ENCODE results near the gene PSMB3. TPM values are rescaled to one million over a fixed set of nuclear protein-coding genes. Genes with fewer than 3 reads are reported as not detected.
A peak's percentile ranks its signal among the peaks of the same experiment; 100 is the strongest.

PSMB3 gene
- total and polyA plus RNA-seq, 9 of the 15 experiments (the other 6 are each of a cell fraction or from before 2014, with no cell fraction given) = 460 to 2,775 (median 574) TPM

- peak; percentile 60 to 74; a peak in 3 of 4 replicates for TF ChIP-seq MNT (conservative IDR thresholded peaks at IDR 0.05)
- TF ChIP-seq PHB (CRISPR knock-in tag; IDR thresholded peaks at IDR 0.05) = no peak
- TF ChIP-seq, protein P1, sequence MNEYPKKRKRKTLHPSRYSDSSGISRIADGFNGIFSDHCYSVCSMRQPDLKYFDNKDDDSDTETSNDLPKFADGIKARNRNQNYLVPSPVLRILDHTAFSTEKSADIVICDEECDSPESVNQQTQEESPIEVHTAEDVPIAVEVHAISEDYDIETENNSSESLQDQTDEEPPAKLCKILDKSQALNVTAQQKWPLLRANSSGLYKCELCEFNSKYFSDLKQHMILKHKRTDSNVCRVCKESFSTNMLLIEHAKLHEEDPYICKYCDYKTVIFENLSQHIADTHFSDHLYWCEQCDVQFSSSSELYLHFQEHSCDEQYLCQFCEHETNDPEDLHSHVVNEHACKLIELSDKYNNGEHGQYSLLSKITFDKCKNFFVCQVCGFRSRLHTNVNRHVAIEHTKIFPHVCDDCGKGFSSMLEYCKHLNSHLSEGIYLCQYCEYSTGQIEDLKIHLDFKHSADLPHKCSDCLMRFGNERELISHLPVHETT (CRISPR knock-in tag; conservative IDR thresholded peaks at IDR 0.05 in 1 of 2, IDR thresholded peaks at IDR 0.05 in 1 of 2) = peak in 1 of 2 experiments; percentile 98; a peak in 2 of 4 replicates
- 0 out of 2 replicates have a peak, but pooled peaks have one; percentile 67 for TF ChIP-seq XRCC5 (IDR thresholded peaks at IDR 0.05; ENCODE audit: low read depth, low read length)
- TF ChIP-seq NFRKB (IDR thresholded peaks at IDR 0.05; ENCODE audit: low read depth) = peak; percentile 97
- TF ChIP-seq NEUROD1 (IDR thresholded peaks at IDR 0.05; ENCODE audit: borderline replicate concordance, low read depth, low read length, partially characterized antibody) = peak; percentile 92
- peak; percentile 81 to 98 (median 94) for TF ChIP-seq YY1 (IDR thresholded peaks at IDR 0.05; ENCODE audit: borderline replicate concordance in 1 of 3, control insufficient read depth in 1 of 3, extremely low read depth in 1 of 3, insufficient read depth in 3 of 3, insufficient read length in 1 of 3, insufficient replicate concordance in 2 of 3, low read depth in 1 of 3, low read length in 2 of 3)
- TF ChIP-seq FOXM1 (IDR thresholded peaks at IDR 0.05; ENCODE audit: low read depth) = 0 out of 2 replicates have a peak, but pooled peaks have one; percentile 32
- TF ChIP-seq FOXM1 (CRISPR knock-in tag; IDR thresholded peaks at IDR 0.05; ENCODE audit: low read depth) = no peak
- TF ChIP-seq ZNF583 (CRISPR knock-in tag; IDR thresholded peaks at IDR 0.05) = 0 out of 2 replicates have a peak, but pooled peaks have one; percentile 19
- peak; percentile 43 to 64; a peak in 3 of 4 replicates for TF ChIP-seq SIX5 (IDR thresholded peaks at IDR 0.05; ENCODE audit: borderline replicate concordance in 1 of 2, insufficient read depth in 1 of 2, low read depth in 1 of 2, low read length in 2 of 2)
- TF ChIP-seq TFAP4 (CRISPR knock-in tag; IDR thresholded peaks at IDR 0.05; ENCODE audit: borderline replicate concordance) = peak; percentile 72
- TF ChIP-seq ATF1 (CRISPR knock-in tag; IDR thresholded peaks at IDR 0.05) = no peak
- peak; percentile 65 for TF ChIP-seq ATF1 (tag; IDR thresholded peaks at IDR 0.05)
- no peak for TF ChIP-seq LEF1 (IDR thresholded peaks at IDR 0.05)
- peak; percentile 68 for TF ChIP-seq HCFC1 (IDR thresholded peaks at IDR 0.05; ENCODE audit: low read depth, low read length)
- TF ChIP-seq ZNF253 (CRISPR knock-in tag; conservative IDR thresholded peaks at IDR 0.05) = 0 out of 2 replicates have a peak, but pooled peaks have one; percentile 61
- no peak for TF ChIP-seq EZH2 (IDR thresholded peaks at IDR 0.05; ENCODE audit: borderline replicate concordance, low read depth, low read length)
- no peak for TF ChIP-seq PKNOX1 (IDR thresholded peaks at IDR 0.05)
- TF ChIP-seq CBX2 (IDR thresholded peaks at IDR 0.05; ENCODE audit: insufficient read depth, low read length, poor library complexity, severe bottlenecking) = no peak
- TF ChIP-seq NR4A1 (CRISPR knock-in tag; IDR thresholded peaks at IDR 0.05) = peak; percentile 79
- peak; percentile 47; the same call in 1 of the 2 replicates for TF ChIP-seq NR4A1 (tag; IDR thresholded peaks at IDR 0.05)
Observed at GRCh38 chr17:38799501-38800236, 47.1 kb downstream of the PSMB3 start, which contains the start of gene PIP4K2B (continued).

All from K562 (cell line).